Gastroesophageal sphincter (tissue), 4 donors: ENCODE measurements around the gene SOWAHB. TPM values are rescaled to one million over a fixed set of nuclear protein-coding genes. Genes with fewer than 3 reads are reported as not detected.
"Not testable (repeated sequence)": the region's sequence is repeated elsewhere in the genome, so short reads cannot be mapped to it uniquely, and the experiment has no call there.

Experiments used
- ATAC-seq: fragments of 150-250 bp; one replicate; pipeline ENCODE4 v1.9.1; 2016; ENCODE audit warnings: mild to moderate bottlenecking, moderate library complexity
- H3K27ac ChIP-seq, 4 donors: fragments of 200-600 bp; sonication (generic) in 3 of 4; 1 replicate in 3 of 4; 2 replicates in 1 of 4; pipeline ENCODE4 v1.5.1; 2016 to 2019
- H3K27me3 ChIP-seq: fragments of 200-600 bp; sonication (generic); one replicate; pipeline ENCODE4 v1.5.1; 2019
- H3K36me3 ChIP-seq, 2 donors: fragments of 200-600 bp; sonication (generic); one replicate each; pipeline ENCODE4 v1.5.1; 2019; ENCODE audit warnings: control low read depth in 1 of 2
- H3K4me1 ChIP-seq, 3 donors: fragments of 200-600 bp; sonication (generic); 1 replicate in 2 of 3; 2 replicates in 1 of 3; pipeline ENCODE4 v1.5.1; 2016 to 2019; ENCODE audit warnings: control low read depth in 2 of 3
- H3K4me3 ChIP-seq, 2 donors: fragments of 200-600 bp; sonication (generic); one replicate each; pipeline ENCODE4 v1.5.1; 2019; ENCODE audit warnings: mild to moderate bottlenecking in 1 of 2, moderate library complexity in 1 of 2
- H3K9me3 ChIP-seq, 3 donors: fragments of 200-600 bp; sonication (generic); one replicate each; pipeline ENCODE4 v1.5.1; 2017 to 2019; ENCODE audit warnings: control low read depth in 2 of 3
- CTCF ChIP-seq, 4 experiments: fragments of 200-600 bp in 2 of 4; fragments of 450-650 bp in 2 of 4; sonication (generic) in 1 of 4; IDR thresholded peaks; one replicate each; pipeline ENCODE4 v1.5.1; 2017 to 2019; ENCODE audit warnings: antibody characterized with exemption in 4 of 4, mild to moderate bottlenecking in 2 of 4, moderate library complexity in 2 of 4
- EP300 ChIP-seq: sonication (generic); formaldehyde crosslinking; IDR thresholded peaks from one replicate; pipeline ENCODE4 v1.6.1; 2017; ENCODE audit warnings: antibody characterized with exemption, mild to moderate bottlenecking
- POLR2A ChIP-seq, 2 donors: fragments of 450-650 bp; IDR thresholded peaks; one replicate each; pipeline ENCODE4 v1.6.1; 2017; ENCODE audit warnings: antibody characterized with exemption in 2 of 2, mild to moderate bottlenecking in 2 of 2, moderate library complexity in 1 of 2
- POLR2AphosphoS5 ChIP-seq: sonication (generic); formaldehyde crosslinking; IDR thresholded peaks from one replicate; pipeline ENCODE4 v1.6.1; 2017; ENCODE audit warnings: antibody characterized with exemption
- WGBS, 2 donors: methylation state at CpG; one replicate each; pipeline ENCODE4 v1.1.5; 2018; ENCODE audit warnings: low coverage in 1 of 2; 5-methylcytosine and 5-hydroxymethylcytosine counted together
- total RNA-seq, 4 donors: library from RNA; depleted of rRNA; stranded (reverse); fragments of >200 nt; gene quantifications; one replicate each; pipeline ENCODE4 v1.1.0, GENCODE V29; 2016

The SOWAHB gene
- total RNA-seq, 4 donors from 2014 or later: 0.62 to 1.8 TPM; not detected in 2

- WGBS, 2 donors: 51 to 82% methylated on average over 3 of the region's 3 CpGs
- H3K4me1 ChIP-seq: no peaks in the 10 kb centered on the region
- ATAC-seq: no peak
- no peak overlapping the region for H3K4me3 ChIP-seq
- no peak overlapping the region for H3K27ac ChIP-seq
- H3K36me3 ChIP-seq: no peaks in the 10 kb centered on the region
- TF ChIP-seq POLR2A (IDR thresholded peaks at IDR 0.05) (no peak), POLR2AphosphoS5 (no peak), CTCF (IDR thresholded peaks at IDR 0.05) (no peak), EP300 (no peak)
- peaks cover 4% of the 10 kb centered on the region for H3K27me3 ChIP-seq
- H3K9me3 ChIP-seq: no peaks in the 10 kb centered on the region
These were observed 18.1 kb downstream of the SOWAHB start for GRCh38 chr4:76879731-76880364.

GRCh38 chr4:76878641-76879165 lies 19.2 kb downstream of the SOWAHB start:
- H3K4me3 ChIP-seq, H3K36me3 ChIP-seq, H3K9me3 ChIP-seq, H3K27me3 ChIP-seq, ATAC-seq, H3K4me1 ChIP-seq, H3K27ac ChIP-seq: not testable (repeated sequence)
- WGBS, 2 donors: 57 to 90% methylated on average over 2 to 3 of the region's 3 CpGs

- H3K27ac ChIP-seq: no peak overlapping the region
- H3K4me3 ChIP-seq: no peak overlapping the region
- TF ChIP-seq POLR2A (IDR thresholded peaks at IDR 0.05): no peak
- H3K36me3 ChIP-seq: no peaks in the 10 kb centered on the region
- no peak for ATAC-seq
- H3K9me3 ChIP-seq: no peaks in the 10 kb centered on the region
- WGBS, 2 donors: 74 to 87% methylated on average over 4 of the region's 4 CpGs
- H3K27me3 ChIP-seq: peaks cover 4% of the 10 kb centered on the region
- H3K4me1 ChIP-seq: no peaks in the 10 kb centered on the region
These were observed 23.8 kb downstream of the SOWAHB start for GRCh38 chr4:76874176-76874575.

GRCh38 chr4:76873495-76873894 lies 24.4 kb downstream of the SOWAHB start:
- no peaks in the 10 kb centered on the region for H3K9me3 ChIP-seq
- H3K4me3 ChIP-seq: no peak overlapping the region
- no peaks in the 10 kb centered on the region for H3K4me1 ChIP-seq
- H3K27ac ChIP-seq: no peak overlapping the region
- peaks cover 4% of the 10 kb centered on the region for H3K27me3 ChIP-seq
- WGBS, 2 donors: 14 to 50% methylated on average over 1 of the region's 1 CpG
- H3K36me3 ChIP-seq: no peaks in the 10 kb centered on the region
- no peak for ATAC-seq
- no peak for TF ChIP-seq POLR2AphosphoS5
- TF ChIP-seq EP300: no peak
- TF ChIP-seq POLR2A (IDR thresholded peaks at IDR 0.05): no peak
- no peak for TF ChIP-seq CTCF (IDR thresholded peaks at IDR 0.05)

GRCh38 chr4:76872556-76872955 lies 25.4 kb downstream of the SOWAHB start:
- Histone ChIP-seq H3K27ac (no peak overlapping the region), H3K27me3 (no peaks in the 10 kb centered on the region), H3K4me1 (no peaks in the 10 kb centered on the region), H3K9me3 (no peaks in the 10 kb centered on the region), H3K4me3 (no peak overlapping the region), H3K36me3 (no peaks in the 10 kb centered on the region)
- no peak for ATAC-seq
- TF ChIP-seq POLR2AphosphoS5: no peak
- TF ChIP-seq EP300: no peak

- not testable (repeated sequence) for H3K9me3 ChIP-seq, H3K27me3 ChIP-seq, H3K4me1 ChIP-seq, H3K4me3 ChIP-seq, ATAC-seq, H3K36me3 ChIP-seq, H3K27ac ChIP-seq
- WGBS, 2 donors: 100% methylated on average over 1 of the region's 4 CpGs
These were observed 29.2 kb downstream of the SOWAHB start for GRCh38 chr4:76868780-76869179.

GRCh38 chr4:76867880-76868655 lies 29.9 kb downstream of the SOWAHB start:
- H3K27me3 ChIP-seq: no peaks in the 10 kb centered on the region
- H3K27ac ChIP-seq: no peak overlapping the region
- no peaks in the 10 kb centered on the region for H3K36me3 ChIP-seq
- TF ChIP-seq POLR2A (IDR thresholded peaks at IDR 0.05) (no peak), CTCF (IDR thresholded peaks at IDR 0.05) (no peak), POLR2AphosphoS5 (no peak), EP300 (no peak)
- no peaks in the 10 kb centered on the region for H3K9me3 ChIP-seq
- ATAC-seq: no peak
- 60 to 62% methylated on average over 4 to 5 of the region's 16 CpGs for WGBS, 2 donors
- no peak overlapping the region for H3K4me3 ChIP-seq
- no peaks in the 10 kb centered on the region for H3K4me1 ChIP-seq
